Measurements from ENCODE around the gene UBTD2.

Gene UBTD2

DNA sequence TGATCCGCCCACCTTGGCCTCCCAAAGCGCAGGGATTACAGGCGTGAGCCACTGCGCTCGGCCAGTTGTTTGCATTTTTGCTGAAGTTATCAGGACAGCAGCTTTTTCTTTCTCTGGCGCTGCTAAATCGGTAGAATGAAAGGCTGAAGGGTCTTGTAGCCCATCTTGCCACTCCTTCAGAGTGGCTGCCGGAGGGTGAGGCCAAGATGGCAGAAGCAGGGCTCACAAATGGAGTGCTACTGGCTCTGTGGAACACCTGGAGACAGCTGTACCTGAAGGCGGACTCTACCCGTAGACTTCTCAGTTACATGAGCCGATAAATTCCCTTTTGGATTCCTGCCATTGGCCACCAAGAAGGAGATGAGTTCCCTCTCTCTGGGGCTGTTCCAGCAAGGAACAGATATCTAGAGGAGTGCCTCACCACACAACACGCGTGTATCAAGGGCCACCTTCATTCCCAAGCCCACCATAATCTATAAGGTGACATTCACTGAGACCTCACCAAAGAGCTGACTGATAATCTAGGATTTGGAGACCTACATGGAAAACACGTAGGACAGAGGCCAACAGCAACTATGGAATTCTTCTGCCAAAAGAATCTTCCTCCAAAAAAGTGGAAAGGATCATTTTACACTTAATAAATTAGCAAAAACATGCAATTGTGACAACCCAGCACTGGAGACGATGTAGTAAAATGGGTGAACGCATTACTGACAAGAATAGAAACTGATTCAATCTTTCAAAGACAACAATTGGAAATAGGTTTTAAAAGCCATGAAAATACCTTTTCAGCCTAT, 117.3 kb downstream of the UBTD2 start:
- no peak for DNase-seq

DNA sequence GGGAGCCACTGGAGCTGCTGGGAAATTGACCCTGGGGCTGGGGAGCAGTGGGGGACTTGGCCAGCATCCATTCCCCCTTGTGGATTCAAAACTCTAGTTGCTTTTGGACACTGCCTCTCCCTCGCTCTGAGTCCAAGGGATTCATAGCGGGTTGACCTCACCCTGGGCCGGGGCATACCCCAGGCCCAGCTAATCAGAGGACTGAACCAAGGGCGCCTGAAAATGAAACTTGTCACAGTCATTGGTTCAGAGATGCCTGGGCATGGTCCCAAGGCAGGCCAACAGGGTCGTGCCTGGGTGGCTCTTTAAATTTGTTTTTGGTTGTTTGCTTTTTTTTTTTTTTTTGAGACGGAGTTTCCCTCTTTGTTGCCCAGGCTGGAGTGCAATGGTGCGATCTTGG, 118.1 kb downstream of the UBTD2 start:
- DNase-seq: no peak

DNA sequence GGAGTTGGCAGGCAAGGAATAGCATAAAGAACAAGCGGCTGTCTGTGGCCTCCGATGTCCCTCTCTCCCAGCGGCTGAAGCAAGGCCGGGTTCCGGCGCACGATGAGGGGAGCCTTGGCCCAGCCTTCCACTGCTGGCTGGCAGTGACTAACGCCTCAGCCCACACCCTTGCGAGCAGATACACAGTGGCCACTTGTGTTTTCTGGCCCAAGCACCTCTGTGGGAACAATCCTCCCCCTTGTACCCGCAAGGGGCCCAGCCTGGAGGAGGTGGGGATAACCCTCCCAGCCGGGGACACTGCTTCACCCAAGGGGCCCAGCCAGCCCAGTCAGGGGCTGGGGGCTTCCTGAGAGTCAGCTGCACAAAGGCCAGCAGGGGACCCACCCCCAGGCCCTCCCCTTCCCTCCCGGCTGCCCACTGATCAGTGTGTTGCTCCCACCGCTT, 118.8 kb downstream of the UBTD2 start:
- DNase-seq: no peak

DNA sequence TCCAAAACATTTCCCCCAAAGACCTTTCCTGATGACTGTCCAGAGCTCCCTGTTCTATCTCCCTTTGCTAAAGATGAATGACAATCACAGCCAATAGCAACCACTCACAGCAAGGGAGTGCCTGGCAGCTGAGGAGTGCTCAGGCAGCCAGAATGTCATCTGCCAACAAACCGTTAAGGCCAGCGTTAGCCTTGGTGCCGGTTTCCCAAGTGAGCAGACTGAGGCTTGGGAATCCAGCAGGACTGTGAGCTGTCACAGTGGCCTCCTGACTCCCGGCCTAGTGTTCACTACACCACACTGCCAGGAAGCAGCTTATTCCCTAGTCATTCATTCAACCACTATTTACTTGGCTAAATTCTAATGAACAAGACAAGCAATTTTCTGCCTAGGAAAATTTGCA, 120.2 kb downstream of the UBTD2 start:
- DNase-seq: no peak

DNA sequence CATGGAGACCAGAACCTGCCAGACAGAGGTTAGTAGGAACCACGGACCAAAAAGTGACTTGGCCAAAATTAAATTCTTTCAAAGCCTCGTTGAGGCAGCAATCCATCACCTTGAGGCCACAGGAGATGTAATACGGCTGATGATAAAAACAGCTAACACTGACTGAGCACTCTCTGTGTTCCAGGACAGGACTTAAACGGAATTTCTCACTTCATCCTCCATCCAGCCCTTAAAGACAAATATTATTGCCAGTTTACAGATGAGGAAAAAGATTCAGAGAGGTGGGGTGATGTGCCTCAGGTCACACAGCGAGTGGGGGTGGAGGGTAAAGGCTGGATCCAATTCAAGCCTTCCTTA, 120.6 kb downstream of the UBTD2 start:
- DNase-seq: no peak

DNA sequence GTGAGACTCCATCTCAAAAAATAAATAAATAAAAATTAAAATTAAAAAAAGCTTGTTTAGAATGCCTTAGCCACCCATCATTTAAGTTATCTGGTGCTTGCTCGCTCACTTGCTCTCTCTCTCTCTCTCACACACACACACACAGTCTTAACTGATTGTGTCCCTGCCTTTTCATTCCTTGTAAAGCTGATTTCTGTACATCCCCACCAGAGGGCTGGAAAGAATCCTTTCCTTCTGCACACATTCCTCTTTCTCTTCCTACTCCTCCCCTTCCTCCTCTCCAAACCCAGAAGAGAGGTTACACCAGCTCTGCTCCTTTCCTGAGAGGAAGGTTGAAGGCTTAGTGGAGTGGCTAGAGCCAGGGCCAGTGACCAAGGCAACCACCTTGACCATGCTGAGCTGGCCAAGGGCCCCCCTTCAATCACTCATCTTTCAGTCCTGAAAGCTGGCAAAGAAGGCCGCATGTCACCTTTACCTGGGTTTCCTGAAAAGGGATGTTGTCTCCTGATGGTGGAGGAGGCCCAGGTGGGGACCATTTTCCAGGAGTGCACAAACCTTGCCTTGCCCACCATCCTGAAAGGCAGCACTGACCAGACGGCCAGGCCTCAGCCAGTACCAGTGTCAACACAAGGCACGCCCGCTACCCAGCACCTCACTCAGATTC, 121.1 kb downstream of the UBTD2 start:
- DNase-seq: no peak

DNA sequence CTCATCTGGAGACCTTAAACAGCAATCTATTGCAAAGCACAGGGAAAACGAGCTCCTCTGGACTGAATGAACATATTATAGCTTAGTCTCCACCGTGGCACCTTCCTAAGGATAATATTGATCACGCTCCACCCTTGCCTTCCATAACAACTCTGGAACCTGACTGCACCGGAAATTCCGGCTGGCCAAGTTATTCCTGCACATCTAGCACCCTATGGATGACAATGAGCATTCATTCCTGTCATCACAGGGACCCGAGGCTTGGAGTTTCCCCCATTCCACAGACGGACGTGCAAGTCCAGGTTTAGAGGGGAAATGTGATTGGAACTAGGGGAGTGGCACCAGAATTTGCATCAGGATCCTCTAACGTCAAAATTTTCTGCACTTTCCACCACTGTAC, 123.1 kb downstream of the UBTD2 start:
- DNase-seq: no peak

Data from NCI-H1694 treated with DMSO at 0.1 percent for 48 hours (cell line).